Tibial nerve (tissue), 4 donors: ENCODE data around the gene CUTA.
"Not testable (repeated sequence)": the region's sequence is repeated elsewhere in the genome, so short reads cannot be mapped to it uniquely, and the experiment has no call there.

ENCODE experiments used
- EP300 ChIP-seq, 2 donors: sonication (generic); formaldehyde crosslinking; IDR thresholded peaks; one replicate each; pipeline ENCODE4 v1.6.1; 2017; ENCODE audit warnings: antibody characterized with exemption in 2 of 2, mild to moderate bottlenecking in 1 of 2
- POLR2A ChIP-seq, 2 donors: fragments of 450-650 bp; IDR thresholded peaks; one replicate each; pipeline ENCODE4 v1.6.1; 2017; ENCODE audit warnings: antibody characterized with exemption in 2 of 2, mild to moderate bottlenecking in 2 of 2, moderate library complexity in 2 of 2
- TF ChIP-seq, protein P1 (sequence below), 5 experiments: fragments of 200-600 bp in 3 of 5; fragments of 450-650 bp in 2 of 5; sonication (generic) in 3 of 5; IDR thresholded peaks; one replicate each; pipeline ENCODE4 v1.5.1; 2016 to 2019; ENCODE audit warnings: antibody characterized with exemption in 5 of 5, mild to moderate bottlenecking in 3 of 5, moderate library complexity in 2 of 5

- TF ChIP-seq EP300, POLR2A (IDR thresholded peaks at IDR 0.05): not testable (repeated sequence)
- TF ChIP-seq, protein P1, sequence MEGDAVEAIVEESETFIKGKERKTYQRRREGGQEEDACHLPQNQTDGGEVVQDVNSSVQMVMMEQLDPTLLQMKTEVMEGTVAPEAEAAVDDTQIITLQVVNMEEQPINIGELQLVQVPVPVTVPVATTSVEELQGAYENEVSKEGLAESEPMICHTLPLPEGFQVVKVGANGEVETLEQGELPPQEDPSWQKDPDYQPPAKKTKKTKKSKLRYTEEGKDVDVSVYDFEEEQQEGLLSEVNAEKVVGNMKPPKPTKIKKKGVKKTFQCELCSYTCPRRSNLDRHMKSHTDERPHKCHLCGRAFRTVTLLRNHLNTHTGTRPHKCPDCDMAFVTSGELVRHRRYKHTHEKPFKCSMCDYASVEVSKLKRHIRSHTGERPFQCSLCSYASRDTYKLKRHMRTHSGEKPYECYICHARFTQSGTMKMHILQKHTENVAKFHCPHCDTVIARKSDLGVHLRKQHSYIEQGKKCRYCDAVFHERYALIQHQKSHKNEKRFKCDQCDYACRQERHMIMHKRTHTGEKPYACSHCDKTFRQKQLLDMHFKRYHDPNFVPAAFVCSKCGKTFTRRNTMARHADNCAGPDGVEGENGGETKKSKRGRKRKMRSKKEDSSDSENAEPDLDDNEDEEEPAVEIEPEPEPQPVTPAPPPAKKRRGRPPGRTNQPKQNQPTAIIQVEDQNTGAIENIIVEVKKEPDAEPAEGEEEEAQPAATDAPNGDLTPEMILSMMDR (IDR thresholded peaks at IDR 0.05) = not testable (repeated sequence)
These were observed 19.3 kb downstream of the CUTA start for GRCh38 chr6:33398601-33399000.
